Measurements from ENCODE around the gene MCRIP1. TPM values are rescaled to one million over a fixed set of nuclear protein-coding genes. Genes with fewer than 3 reads are reported as not detected.
A peak's percentile ranks its signal among the peaks of the same experiment; 100 is the strongest.

Gene MCRIP1
- total RNA-seq, 1 donor from 2014 or later: 85.3 TPM

- peak; percentile 100 for DNase-seq (ENCODE audit: low spot score)
Observed at GRCh38 chr17:81860756-81861568, 27.9 kb upstream of the MCRIP1 start.

- DNase-seq (ENCODE audit: low spot score): no peak
Observed at GRCh38 chr17:81859906-81860755, 27.0 kb upstream of the MCRIP1 start, which contains the start of gene P4HB. TSS of gene P4HB (minus strand) at chr17:81860535. CDS start at chr17:81860471, 64 bp downstream.

GRCh38 chr17:81858967-81859905 lies 26.1 kb upstream of the MCRIP1 start:
- no peak for DNase-seq (ENCODE audit: low spot score)

- DNase-seq (ENCODE audit: low spot score): no peak
Observed at GRCh38 chr17:81858170-81858966, 25.3 kb upstream of the MCRIP1 start.

GRCh38 chr17:81854974-81855774 lies 22.1 kb upstream of the MCRIP1 start:
- DNase-seq (ENCODE audit: low spot score): peak; percentile 69

GRCh38 chr17:81852237-81852636 lies 19.1 kb upstream of the MCRIP1 start:
- no peak for DNase-seq (ENCODE audit: low spot score)

- DNase-seq (ENCODE audit: low spot score): no peak
Observed at GRCh38 chr17:81851423-81851822, 18.3 kb upstream of the MCRIP1 start.

GRCh38 chr17:81849457-81849856 lies 16.4 kb upstream of the MCRIP1 start:
- DNase-seq (ENCODE audit: low spot score): no peak

GRCh38 chr17:81846743-81847689 lies 13.9 kb upstream of the MCRIP1 start:
- DNase-seq (ENCODE audit: low spot score): no peak

GRCh38 chr17:81845881-81846742 lies 13.0 kb upstream of the MCRIP1 start:
- DNase-seq (ENCODE audit: low spot score): no peak

GRCh38 chr17:81845361-81845760 lies 12.3 kb upstream of the MCRIP1 start:
- DNase-seq (ENCODE audit: low spot score): no peak

- no peak for DNase-seq (ENCODE audit: low spot score)
Observed at GRCh38 chr17:81844887-81845286, 11.8 kb upstream of the MCRIP1 start.

GRCh38 chr17:81844327-81844851 lies 11.3 kb upstream of the MCRIP1 start:
- DNase-seq (ENCODE audit: low spot score): no peak

- no peak for DNase-seq (ENCODE audit: low spot score)
Observed at GRCh38 chr17:81843713-81844326, 10.7 kb upstream of the MCRIP1 start.

GRCh38 chr17:81842725-81843504 lies 9.8 kb upstream of the MCRIP1 start:
- no peak for DNase-seq (ENCODE audit: low spot score)

- no peak for DNase-seq (ENCODE audit: low spot score)
Observed at GRCh38 chr17:81842378-81842724, 9.3 kb upstream of the MCRIP1 start.

All from mucosa of gallbladder (tissue), 1 donor.